HG02678 (cell line): ENCODE data around the gene CRY2.
"Not testable (repeated sequence)": the region's sequence is repeated elsewhere in the genome, so short reads cannot be mapped to it uniquely, and the experiment has no call there.

Source experiments
- ATAC-seq: cut with Tn5 transposase; IDR thresholded peaks from one replicate; pipeline ENCODE4 v1.9.1; 2021; ENCODE audit warnings: mild to moderate bottlenecking, moderate library complexity; ENCODE audit not compliant: unreplicated experiment

The CRY2 gene

DNA sequence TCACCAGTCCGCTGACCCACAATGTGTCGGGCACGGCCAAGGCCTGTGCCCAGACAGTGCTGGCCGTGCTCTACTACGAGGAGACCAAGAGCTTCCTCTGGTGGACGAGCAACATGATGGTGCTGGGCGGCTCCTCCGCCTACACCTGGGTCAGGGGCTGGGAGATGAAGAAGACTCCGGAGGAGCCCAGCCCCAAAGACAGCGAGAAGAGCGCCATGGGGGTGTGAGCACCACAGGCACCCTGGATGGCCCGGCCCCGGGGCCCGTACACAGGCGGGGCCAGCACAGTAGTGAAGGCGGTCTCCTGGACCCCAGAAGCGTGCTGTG is 36.2 kb upstream of the CRY2 start:
- ATAC-seq: no peak

- no peak for ATAC-seq
These were observed 35.5 kb upstream of the CRY2 start for GRCh38 chr11:45811571-45812290.

DNA sequence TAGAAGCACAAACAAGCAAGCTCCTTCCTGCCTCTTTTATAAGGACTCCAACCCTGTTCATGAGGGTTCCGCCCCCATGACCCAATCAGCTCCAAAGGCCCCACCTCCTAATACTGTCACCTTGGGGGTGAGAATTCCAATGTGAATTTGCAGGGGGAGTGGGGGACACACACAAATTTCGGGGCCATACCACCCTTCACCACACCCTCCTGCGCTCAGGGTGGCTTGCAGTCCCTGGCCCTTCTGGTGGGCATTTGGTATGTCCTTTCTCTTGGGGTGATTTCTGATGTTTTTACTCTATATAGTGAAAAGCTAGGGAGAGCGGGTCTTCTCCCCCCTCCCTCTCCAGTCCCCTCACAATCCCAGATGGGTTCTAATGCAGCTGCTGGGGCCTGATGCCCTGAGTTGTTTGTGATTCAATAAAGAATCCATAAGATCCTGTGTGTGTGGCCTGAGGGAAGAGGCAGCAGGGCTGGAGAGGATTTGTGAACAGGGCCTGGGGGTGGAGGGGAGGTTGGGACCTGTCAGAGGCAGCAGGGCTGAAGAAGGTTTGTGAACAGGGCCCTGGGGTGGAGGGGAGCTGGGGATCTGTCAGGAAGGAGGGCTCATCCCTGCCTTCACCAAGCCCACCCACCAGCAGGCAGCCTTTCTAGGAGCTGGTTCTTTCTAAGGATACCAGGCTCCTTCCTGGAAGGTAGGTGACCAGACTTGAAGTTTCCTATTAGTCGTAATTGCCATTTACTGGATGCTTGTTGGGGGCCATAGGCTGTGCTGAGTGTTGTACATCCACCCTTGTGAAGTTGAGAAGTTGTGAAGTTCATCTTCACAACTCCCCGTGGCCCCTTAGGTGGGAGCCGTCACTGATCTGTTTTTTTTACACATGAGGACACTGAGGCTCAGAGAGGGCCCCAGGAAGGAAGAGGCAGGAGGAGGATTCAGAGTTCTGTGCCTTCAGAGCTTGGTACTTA is 34.4 kb upstream of the CRY2 start:
- ATAC-seq: no peak

- ATAC-seq: no peak
These were observed 31.5 kb upstream of the CRY2 start for GRCh38 chr11:45815747-45816146.

DNA sequence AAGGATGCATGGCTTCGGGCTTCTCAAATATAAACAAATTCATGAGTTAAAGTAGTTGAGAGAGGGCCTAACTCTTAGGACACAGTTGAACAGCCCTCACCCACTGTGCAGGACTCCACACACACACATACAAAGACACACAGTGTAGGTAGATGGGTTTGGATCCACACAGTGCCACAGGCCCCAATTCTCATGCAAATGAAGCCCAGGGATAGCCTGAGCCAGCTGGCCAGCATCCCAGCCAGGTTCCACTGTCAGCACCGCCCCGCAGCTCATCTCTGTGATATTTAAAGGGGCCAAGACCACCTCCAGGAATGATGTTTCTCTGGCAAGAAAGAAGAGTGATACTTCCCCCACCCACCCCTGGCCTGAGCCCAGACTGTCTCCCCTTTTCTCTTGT is 30.7 kb upstream of the CRY2 start:
- ATAC-seq: no peak

DNA sequence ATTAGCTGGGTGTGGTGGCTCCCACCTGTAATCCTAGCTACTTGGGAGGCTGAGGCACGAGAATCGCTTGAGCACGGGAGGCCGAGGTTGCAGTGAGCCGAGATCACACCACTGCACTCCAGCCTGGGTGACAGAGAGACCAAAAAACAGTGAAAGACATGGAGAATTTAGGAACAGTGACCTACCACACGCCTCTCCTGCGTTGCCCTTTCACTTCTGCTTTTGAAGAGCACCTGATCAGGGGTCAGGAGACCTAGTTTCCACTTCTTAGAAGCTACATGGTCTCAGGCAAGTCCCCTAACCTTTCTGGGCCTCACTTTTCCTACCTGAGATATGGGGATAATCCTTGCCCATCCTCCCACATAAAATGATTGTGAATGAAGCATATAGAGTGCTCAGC is 30.1 kb upstream of the CRY2 start:
- no peak for ATAC-seq

DNA sequence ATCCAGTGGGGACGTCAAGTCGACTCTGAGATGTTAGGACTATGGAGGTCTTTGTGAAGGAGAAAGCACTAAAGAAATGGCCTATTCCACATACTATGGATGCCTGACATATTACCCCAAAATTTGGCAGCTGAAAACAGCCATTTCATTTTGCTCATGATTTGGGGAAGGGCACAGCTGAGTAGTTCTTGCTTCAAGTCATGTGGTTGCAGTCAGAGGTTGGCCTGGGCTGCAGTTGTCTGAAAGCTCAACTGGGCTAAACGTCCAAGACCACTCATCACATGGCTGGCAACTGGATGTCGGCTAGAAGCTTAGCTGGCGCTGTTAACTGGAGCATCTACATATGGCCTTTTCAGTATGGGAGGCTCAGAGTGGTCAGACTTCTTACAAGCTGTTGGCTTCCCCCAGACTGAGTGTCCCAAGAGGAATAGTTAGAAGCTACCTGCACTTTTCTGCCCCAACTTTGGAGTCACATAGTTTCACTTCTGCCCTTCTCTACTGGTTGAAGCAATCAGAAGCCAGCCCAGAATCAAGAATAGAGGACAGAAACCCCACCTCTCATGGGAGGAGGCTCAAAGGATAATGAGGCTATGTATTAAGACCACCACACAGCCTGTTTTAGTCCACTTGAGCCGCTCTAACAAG is 28.2 kb upstream of the CRY2 start:
- ATAC-seq: no peak

DNA sequence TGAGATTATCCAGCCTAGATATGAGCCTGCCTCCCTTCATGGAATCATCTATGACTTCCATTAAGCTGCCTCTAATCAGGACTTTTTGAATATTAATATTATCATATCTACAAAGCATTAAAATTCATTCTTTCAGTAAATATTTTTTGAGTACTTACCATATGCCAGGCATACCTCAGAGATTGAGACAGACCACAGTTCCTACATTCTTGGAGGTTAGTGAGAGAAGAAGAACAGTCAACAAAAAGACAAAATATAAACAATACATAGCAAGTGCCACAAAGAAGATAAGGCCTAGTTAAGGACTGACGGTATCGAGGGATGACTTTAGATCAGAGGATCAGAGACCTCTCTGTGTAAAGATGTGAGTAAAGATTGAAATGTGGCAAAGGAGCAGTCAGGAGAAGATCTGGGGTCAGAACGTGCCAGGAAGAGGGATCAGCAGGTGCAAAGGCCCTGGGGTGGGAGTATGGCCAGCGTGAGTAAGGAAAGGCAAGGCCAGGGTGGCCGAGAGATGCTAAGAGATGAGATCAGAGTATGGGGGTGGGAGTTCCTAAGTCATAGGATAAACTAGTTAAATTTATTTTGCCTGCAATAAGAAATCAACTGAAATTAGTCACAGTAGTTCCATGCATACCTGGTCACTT is 26.9 kb upstream of the CRY2 start:
- ATAC-seq: no peak

GRCh38 chr11:45826492-45826891 is 20.8 kb upstream of the CRY2 start:
- not testable (repeated sequence) for ATAC-seq

DNA sequence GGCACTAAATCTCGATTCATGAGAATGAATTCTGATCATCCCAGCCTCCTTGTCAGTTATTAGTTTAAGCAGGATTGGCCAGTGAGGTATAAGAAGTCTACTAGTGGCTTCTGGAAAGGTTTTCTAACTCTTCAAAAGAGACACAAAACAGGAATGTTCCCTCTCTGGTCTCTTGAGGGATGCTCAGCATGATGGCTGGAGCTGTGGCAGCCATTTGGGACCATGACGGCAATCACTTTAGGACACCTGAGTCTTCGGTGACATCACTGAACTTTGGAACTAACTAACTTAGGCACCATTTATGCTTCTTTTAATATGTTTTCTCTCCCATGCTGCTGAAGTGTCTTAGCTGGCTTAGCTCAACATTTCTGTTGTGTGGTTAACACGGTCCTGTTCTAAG is 20.2 kb upstream of the CRY2 start:
- ATAC-seq: no peak

GRCh38 chr11:45828996-45829395 is 18.3 kb upstream of the CRY2 start:
- no peak for ATAC-seq

- ATAC-seq: no peak
These were observed 16.7 kb upstream of the CRY2 start for GRCh38 chr11:45830596-45830995.

- no peak for ATAC-seq
These were observed 14.3 kb upstream of the CRY2 start for GRCh38 chr11:45832811-45833441.

GRCh38 chr11:45833761-45834160 is 13.5 kb upstream of the CRY2 start:
- ATAC-seq: no peak

- no peak for ATAC-seq
These were observed 12.9 kb upstream of the CRY2 start for GRCh38 chr11:45834298-45834756.

- ATAC-seq: no peak
These were observed 8.1 kb upstream of the CRY2 start for GRCh38 chr11:45839204-45839603.

- ATAC-seq: not testable (repeated sequence)
These were observed 7.0 kb upstream of the CRY2 start for GRCh38 chr11:45840251-45840650.

GRCh38 chr11:45843158-45843924 is 3.9 kb upstream of the CRY2 start:
- ATAC-seq: no peak

DNA sequence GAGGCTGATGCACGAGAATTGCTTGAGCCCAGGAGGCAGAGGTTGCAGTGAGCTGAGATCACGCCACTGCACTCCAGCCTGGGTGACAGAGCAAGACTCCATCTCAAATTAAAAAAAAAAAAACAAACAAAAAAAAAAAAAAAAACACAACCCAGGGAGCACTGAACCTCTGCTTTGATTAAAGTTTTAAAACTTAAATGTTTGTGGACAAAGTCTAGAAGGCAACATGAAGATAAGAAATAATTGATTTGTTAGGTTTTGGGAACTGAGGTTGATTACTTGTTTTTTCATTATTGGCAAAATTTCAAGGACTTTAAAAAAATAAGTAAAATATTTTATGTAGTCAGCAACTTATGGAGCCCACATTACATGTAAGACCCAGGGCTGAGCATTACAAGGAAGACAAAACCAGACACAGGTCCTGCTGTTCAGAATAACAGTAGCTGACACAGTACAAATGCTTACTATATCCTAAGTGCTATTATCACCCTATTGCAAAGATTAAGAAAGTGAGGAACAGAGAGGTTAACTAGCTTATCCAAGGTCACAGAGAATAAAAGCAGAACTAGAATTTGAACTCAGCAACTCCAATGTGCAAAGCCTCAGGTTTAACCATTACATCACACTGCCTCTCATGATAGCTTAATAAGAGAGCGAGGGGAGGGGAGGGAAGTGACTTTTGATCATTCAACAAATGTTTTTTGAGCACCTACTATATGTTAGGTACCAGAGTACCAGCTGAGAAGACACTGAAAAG is 2.3 kb upstream of the CRY2 start:
- ATAC-seq: no peak
